T-helper 2 cell treated with Interferon-gamma antibody and Interleukin-4, amounts not matched to agents 100 ng/mL and 5 ng/mL, for 36 hours (primary cell): ENCODE data around the gene GPR176. TPM values are rescaled to one million over a fixed set of nuclear protein-coding genes. Genes with fewer than 3 reads are reported as not detected.

Source experiments
- intact Hi-C: fragments of 100-400 bp; cut with micrococcal nuclease; formaldehyde crosslinking; loops from one replicate; pipeline ENCODE4 v1.15.1; 2023
- total RNA-seq: library from RNA; stranded (reverse); gene quantifications from 2 replicates; pipeline ENCODE4 v1.2.3, GENCODE V29; 2022

GPR176 gene, protein sequence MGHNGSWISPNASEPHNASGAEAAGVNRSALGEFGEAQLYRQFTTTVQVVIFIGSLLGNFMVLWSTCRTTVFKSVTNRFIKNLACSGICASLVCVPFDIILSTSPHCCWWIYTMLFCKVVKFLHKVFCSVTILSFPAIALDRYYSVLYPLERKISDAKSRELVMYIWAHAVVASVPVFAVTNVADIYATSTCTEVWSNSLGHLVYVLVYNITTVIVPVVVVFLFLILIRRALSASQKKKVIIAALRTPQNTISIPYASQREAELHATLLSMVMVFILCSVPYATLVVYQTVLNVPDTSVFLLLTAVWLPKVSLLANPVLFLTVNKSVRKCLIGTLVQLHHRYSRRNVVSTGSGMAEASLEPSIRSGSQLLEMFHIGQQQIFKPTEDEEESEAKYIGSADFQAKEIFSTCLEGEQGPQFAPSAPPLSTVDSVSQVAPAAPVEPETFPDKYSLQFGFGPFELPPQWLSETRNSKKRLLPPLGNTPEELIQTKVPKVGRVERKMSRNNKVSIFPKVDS
- total RNA-seq: 0.05 TPM in 1 of 2 replicates, not detected in the other

DNA sequence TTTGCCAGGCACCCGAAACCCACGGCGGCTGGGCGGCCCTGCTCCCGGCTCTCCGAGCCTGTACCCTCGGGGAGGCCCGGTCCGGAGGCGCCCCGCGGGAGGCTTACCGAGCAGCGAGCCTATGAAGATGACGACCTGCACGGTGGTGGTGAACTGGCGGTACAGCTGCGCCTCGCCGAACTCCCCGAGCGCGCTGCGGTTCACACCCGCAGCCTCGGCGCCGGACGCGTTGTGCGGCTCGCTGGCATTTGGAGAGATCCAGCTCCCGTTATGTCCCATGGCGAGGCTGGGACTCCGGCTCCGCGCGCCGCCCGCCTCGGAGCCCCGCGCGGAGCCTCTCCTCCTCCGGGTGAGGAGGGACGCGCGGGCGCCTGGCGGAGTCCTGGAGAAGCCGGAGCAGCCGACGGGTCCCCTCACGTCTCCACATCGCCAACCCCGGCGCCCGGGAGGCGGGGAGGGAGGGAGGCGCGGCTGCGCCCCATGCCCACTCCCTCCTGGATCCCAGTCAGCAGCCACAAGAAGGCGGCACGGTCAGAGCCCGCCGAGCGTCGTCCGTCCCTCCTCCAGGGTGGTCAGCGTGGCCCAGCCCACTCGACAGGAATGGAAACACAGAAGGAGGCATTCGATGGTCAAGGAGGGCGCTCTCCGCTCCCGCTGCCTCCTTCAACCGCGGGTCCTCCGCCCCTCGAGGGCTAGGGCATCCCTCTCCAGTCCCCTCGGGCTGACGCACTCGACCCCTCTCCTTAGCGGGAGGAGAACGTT, at the start of gene GPR176:
TSS of gene GPR176 (minus strand) at position 519 of the 762 bp plus-strand sequence. CDS start at position 279, 240 bp downstream.
- intact Hi-C loops: loop anchor here (2.0 kb wide), 1 partner anchor 119 kb away; the partner anchor contains the start of gene SRP14

DNA sequence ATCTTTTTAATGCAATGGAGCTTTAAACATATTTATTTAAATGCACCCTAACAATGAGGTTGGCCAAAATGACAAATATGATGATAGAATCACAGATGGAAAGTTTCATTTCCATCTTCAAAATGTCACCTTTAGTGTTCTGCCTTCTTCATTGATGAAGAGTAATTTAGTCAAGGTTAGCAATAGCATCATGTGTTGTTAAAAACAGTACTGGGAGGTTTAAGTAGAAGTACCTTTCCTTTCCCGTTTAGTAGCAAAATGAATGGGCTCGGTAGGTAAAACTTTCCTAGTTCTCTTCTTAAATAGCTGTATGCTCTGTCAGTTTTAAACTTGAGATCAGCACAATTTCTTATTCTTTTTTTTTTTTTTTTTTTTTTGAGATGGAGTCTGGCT, 48.9 kb upstream of the GPR176 start:
- intact Hi-C loops: no loop called here

GRCh38 chr15:39968273-39969001, 48.4 kb upstream of the GPR176 start:
- intact Hi-C loops: no loop called here

DNA sequence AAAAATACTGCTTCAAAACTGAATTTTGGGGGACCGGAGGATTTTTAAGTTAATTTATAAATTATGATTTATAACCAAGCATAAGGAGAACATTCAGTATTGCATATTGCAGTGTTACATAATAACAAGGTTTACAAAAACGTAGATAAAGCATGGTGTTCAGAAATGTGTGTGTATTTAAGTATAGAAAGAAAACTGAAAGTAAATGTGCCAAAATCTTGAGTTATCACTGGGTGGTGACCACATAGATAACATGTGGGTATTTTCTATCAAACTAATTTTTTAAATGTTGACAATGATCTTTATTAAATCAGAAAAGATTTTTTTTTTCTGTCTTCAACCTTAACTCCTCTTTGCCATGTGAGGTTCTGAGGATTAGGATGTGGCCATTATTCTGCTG, 46.5 kb upstream of the GPR176 start:
- intact Hi-C loops: no loop called here

DNA sequence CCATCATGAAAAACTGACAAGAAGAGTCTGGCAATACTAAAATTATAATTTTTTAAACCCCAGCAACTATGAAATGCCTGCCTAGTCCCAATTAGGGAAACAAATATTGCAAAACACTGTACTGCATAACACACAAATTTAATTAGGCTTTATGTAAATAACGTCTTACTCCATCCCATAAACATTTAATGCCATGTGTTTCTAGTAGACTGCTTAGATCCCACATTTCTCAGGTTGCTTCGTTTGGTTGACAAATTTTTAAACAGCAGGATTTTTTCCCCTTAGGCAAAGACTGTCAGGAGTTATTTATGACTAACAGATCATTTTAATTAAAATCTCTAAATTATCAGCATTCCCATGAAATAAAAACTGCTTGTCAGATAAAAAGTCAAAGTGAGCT, 43.7 kb upstream of the GPR176 start:
- intact Hi-C loops: no loop called here

- intact Hi-C loops: no loop called here
Measured at GRCh38 chr15:39961051-39961450, 41.0 kb upstream of the GPR176 start.

- intact Hi-C loops: no loop called here
Measured at GRCh38 chr15:39960411-39960810, 40.3 kb upstream of the GPR176 start.

DNA sequence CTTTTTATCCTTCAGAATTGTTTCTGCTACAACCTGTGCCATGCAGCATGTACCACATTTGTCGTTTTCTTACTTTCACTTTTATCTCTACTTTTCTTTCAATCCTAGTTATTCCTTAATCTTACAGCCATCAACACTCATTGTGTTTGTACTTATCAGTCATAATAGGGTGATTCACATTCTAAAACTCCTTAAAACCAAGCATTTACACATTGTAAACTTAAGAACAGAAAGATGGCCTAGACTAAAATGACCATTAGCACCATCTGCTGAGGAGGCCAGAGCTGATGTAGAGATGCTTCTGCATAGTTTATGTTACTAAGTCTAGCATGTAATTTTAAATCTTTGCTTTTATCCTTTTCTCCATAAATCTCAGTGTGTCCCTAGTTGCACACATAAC, 39.3 kb upstream of the GPR176 start:
- intact Hi-C loops: no loop called here

- intact Hi-C loops: no loop called here
Measured at GRCh38 chr15:39957481-39957880, 37.4 kb upstream of the GPR176 start.

GRCh38 chr15:39953521-39953920, 33.5 kb upstream of the GPR176 start:
- intact Hi-C loops: no loop called here

- intact Hi-C loops: no loop called here
Measured at GRCh38 chr15:39951561-39951960, 31.5 kb upstream of the GPR176 start.

- intact Hi-C loops: no loop called here
Measured at GRCh38 chr15:39948817-39949216, 28.8 kb upstream of the GPR176 start.

DNA sequence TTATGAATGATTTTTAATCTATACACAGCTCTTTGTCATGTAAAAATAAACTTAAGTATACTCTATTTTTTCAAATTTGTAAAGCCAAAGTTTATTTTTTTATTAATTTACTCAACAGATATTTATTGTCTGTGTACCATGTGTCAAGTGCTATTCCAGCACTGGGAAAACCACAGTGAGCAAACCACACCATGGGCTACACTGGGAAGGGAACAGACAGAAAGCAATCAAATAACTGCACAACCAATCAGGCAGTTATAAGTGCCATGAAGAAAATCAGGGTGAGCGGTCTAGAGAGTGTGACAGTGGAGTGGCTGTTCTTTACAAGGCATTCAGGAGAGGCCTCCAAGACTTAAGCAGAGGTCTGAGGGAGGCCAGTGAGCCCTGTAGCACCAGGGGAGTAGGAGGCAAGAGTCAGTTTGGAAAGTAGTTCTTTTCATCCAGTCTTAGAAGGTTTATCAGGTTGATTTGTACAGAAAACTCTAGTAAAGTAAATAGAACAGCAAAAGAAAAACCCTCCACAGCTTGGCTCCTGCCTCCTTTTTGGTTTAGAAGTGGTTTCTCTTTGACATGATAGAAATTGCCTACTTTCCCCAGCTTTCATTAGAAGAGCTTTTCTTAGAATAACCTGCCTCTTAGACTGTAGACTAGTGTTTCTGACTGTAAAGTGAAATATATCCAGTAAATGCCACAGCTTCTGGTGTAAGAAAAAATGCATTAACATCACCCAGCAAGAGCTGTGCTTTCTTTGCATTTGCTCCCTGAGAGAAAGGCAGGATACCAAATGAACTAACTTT, 27.5 kb upstream of the GPR176 start:
- intact Hi-C loops: no loop called here

DNA sequence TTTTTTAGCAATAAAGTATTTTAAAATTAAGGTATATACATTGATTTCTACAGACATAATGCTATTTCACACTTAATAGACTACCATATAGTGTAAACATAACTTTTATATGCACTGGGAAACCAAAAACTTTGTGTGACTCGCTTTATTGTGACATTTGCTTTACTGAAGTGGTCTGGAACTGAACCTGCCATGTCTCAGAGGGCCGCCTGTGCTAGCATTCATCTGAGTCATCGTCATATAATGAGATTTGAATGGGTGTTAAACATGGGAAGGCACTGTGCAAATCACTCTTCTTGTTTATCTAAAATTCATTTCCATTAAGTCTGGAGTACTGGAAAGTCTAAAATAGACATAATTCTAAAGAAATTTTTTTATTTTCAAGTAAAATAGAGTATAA, 26.8 kb upstream of the GPR176 start:
- intact Hi-C loops: no loop called here

- intact Hi-C loops: no loop called here
Measured at GRCh38 chr15:39944726-39945125, 24.7 kb upstream of the GPR176 start.

GRCh38 chr15:39942753-39943150, 22.7 kb upstream of the GPR176 start:
- intact Hi-C loops: no loop called here

GRCh38 chr15:39942101-39942752, 22.2 kb upstream of the GPR176 start:
- intact Hi-C loops: no loop called here

GRCh38 chr15:39939487-39940452, 19.7 kb upstream of the GPR176 start:
- intact Hi-C loops: loop anchor here (10.0 kb wide), 1 partner anchor 165 kb away; the partner anchor contains the start of gene BMF

GRCh38 chr15:39937696-39938095, 17.6 kb upstream of the GPR176 start:
- intact Hi-C loops: loop anchor here (10.0 kb wide), 1 partner anchor 167 kb away; the partner anchor contains the start of gene BMF
